Measurements from ENCODE around the gene COG6. TPM values are rescaled to one million over a fixed set of nuclear protein-coding genes. Genes with fewer than 3 reads are reported as not detected.
A peak's percentile ranks its signal among the peaks of the same experiment; 100 is the strongest.

The COG6 gene
- total and polyA plus RNA-seq, 7 donors = 4.3 to 26.4 (median 9.8) TPM

DNA sequence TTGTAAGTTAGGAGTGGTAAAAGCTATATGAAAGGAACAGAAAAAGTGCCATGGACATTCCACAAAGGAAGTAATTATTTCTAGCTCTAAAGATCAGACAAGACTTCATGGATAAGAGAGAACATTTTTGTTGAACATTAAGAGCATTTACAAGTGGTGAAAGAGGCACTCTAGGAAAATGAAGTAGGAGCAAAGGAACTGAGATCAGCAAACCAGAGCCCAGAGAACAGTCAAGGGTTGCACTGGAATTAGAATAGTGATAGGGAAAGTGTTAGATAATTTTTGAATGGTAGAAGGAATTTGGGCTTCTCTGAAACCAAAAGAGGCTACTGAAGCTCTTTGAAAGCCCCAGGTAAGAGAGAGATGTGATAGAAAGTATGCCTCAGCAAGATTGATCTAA lies 94.1 kb downstream of the COG6 start:
- Histone ChIP-seq H3K9me3 (no peaks in the 10 kb centered on the region), H3K4me3 (no peak overlapping the region), H3K27ac (no peak overlapping the region), H3K36me3 (ENCODE audit: insufficient read depth in 1 of 2, low read depth in 1 of 2) (peaks cover 0 to 8% of the 10 kb centered on the region in 2 donors), H3K27me3 (ENCODE audit: insufficient read depth in 3 of 3, low read length in 2 of 3) (no peaks in the 10 kb centered on the region), H3K4me1 (no peaks in the 10 kb centered on the region)
- intact Hi-C loops (cut with DNase I) = no loop called here
- ATAC-seq (no peak), DNase-seq (no peak)
- no peak for TF ChIP-seq CTCF (IDR thresholded peaks at IDR 0.05)

GRCh38 chr13:39751805-39752204 lies 96.3 kb downstream of the COG6 start:
- Histone ChIP-seq H3K27ac (no peak overlapping the region), H3K27me3 (ENCODE audit: insufficient read depth in 3 of 3, low read length in 2 of 3) (no peaks in the 10 kb centered on the region), H3K4me3 (no peak overlapping the region), H3K4me1 (no peaks in the 10 kb centered on the region), H3K9me3 (no peaks in the 10 kb centered on the region), H3K36me3 (ENCODE audit: insufficient read depth in 1 of 2, low read depth in 1 of 2) (peaks cover 0 to 8% of the 10 kb centered on the region in 2 donors)
- intact Hi-C loops (cut with DNase I) = no loop called here
- DNase-seq = no peak
- ATAC-seq = no peak
- no peak for TF ChIP-seq CTCF (IDR thresholded peaks at IDR 0.05)

DNA sequence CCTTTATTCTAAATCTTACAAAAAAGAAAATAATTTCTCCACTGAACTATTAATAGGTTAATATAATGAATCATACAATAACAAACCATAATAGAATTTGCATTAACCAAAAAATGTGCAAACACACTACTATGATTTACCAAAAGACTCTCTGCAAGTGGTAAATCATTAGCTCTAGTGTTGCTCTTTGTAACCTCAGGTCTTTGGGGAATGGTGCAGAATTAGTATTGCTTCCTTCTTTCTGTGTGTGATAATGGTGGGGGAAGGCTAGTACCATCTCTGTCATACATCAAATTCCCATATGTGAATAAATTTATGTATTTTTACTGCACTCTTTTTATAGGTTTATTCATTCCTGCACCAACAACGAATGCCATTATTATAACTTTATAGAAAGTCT lies 105.1 kb downstream of the COG6 start:
- Histone ChIP-seq H3K36me3 (ENCODE audit: insufficient read depth in 1 of 2, low read depth in 1 of 2) (no peaks in the 10 kb centered on the region), H3K4me1 (no peaks in the 10 kb centered on the region), H3K9me3 (no peaks in the 10 kb centered on the region), H3K4me3 (no peak overlapping the region), H3K27me3 (ENCODE audit: insufficient read depth in 3 of 3, low read length in 2 of 3) (no peaks in the 10 kb centered on the region), H3K27ac (no peak overlapping the region)
- TF ChIP-seq CTCF (IDR thresholded peaks at IDR 0.05) = no peak
- intact Hi-C loops (cut with DNase I) = no loop called here
- 68 to 81% (median 69%) methylated on average over 1 of the region's 1 CpG for WGBS, 3 donors
- ATAC-seq (no peak), DNase-seq (no peak)

DNA sequence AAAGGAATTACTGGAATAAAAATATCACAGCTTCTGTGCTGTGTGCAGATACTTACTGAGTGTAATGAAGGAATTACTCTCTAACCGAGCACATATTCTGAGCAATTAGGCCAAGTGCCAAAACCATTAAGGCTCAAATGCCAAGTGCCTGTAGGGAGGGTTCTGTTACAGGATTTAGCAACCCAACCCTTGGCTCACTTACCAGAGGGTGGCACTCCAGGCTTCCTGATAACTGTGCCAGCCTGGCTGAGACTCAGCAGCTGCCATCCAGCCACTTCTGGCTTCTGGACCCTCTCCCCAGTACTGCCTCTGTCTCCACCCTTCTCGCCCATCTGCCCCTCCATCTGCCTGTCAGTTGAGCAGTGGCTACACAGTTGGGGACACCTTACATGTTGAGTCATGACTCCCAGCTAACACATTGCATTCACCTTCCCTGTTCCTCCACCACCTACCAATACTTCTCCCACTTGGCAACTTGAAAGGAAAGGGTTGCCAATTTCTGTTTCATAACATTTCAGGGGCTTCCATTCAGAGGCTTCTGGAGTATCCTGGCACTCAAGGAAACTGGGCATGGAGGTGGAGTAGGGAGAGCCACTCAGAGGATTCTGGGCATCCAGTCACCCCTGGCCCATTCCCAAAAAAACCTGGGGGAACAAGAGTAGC lies 110.5 kb downstream of the COG6 start:
- 18 to 23% (median 20%) methylated on average over 2 of the region's 2 CpGs for WGBS, 3 donors
- intact Hi-C loops (cut with DNase I) = no loop called here
- TF ChIP-seq CTCF (IDR thresholded peaks at IDR 0.05) = peak; percentile 24
- no peaks in the 10 kb centered on the region for H3K27me3 ChIP-seq (ENCODE audit: insufficient read depth in 3 of 3, low read length in 2 of 3)
- H3K4me3 ChIP-seq = no peak overlapping the region
- H3K4me1 ChIP-seq = peaks cover 5% of the 10 kb centered on the region
- peak; percentile 18 to 54 for DNase-seq
- no peaks in the 10 kb centered on the region for H3K9me3 ChIP-seq
- no peak overlapping the region for H3K27ac ChIP-seq
- H3K36me3 ChIP-seq (ENCODE audit: insufficient read depth in 1 of 2, low read depth in 1 of 2) = no peaks in the 10 kb centered on the region
- ATAC-seq = peak; percentile 62 to 86 (median 78)

Measured in psoas muscle (tissue), 8 donors.